IMR-90 (cell line): ENCODE data around the gene GOLPH3L. TPM values are rescaled to one million over a fixed set of nuclear protein-coding genes. Genes with fewer than 3 reads are reported as not detected.
A peak's percentile ranks its signal among the peaks of the same experiment; 100 is the strongest.

Source experiments
- BHLHE40 ChIP-seq: fragments of 150-350 bp; IDR thresholded peaks from 2 replicates; pipeline ENCODE4 v1.6.1; 2016; ENCODE audit warnings: mild to moderate bottlenecking, low read depth, low read length
- MAFK ChIP-seq: IDR thresholded peaks from 2 replicates; pipeline ENCODE4 v1.6.1; 2012; ENCODE audit warnings: low read depth, low read length, improper control_type of control experiment
- MXI1 ChIP-seq: IDR thresholded peaks from 2 replicates; pipeline ENCODE4 v1.6.1; 2012; ENCODE audit warnings: low read depth, mild to moderate bottlenecking, low read length, moderate library complexity, borderline replicate concordance
- NFE2L2 ChIP-seq: fragments of 150-350 bp; IDR thresholded peaks from 2 replicates; pipeline ENCODE4 v1.6.1; 2016; ENCODE audit warnings: low read depth, mild to moderate bottlenecking, low read length
- RAD21 ChIP-seq: IDR thresholded peaks from 2 replicates; pipeline ENCODE4 v1.6.1; 2012; ENCODE audit warnings: low read length, improper control_type of control experiment
- RCOR1 ChIP-seq: IDR thresholded peaks from 2 replicates; pipeline ENCODE4 v1.6.1; 2012; ENCODE audit warnings: mild to moderate bottlenecking, low read length, improper control_type of control experiment; ENCODE audit not compliant: insufficient replicate concordance
- SMC3 ChIP-seq: fragments of 150-350 bp; IDR thresholded peaks from 2 replicates; pipeline ENCODE4 v1.6.1; 2016; ENCODE audit warnings: low read depth, mild to moderate bottlenecking, antibody characterized with exemption, low read length, moderate library complexity
- polyA plus RNA-seq, 3 experiments: library from polyadenylated mRNA; depleted of rRNA; stranded (reverse); fragments of >200 nt; gene quantifications; 2 replicates each; pipeline ENCODE4 v1.2.3, GENCODE V29; 2012; ENCODE audit warnings: low replicate concordance in 1 of 3
- total RNA-seq: library from RNA; depleted of rRNA; stranded (reverse); fragments of >200 nt; gene quantifications from 2 replicates; pipeline ENCODE4 v1.2.3, GENCODE V29; 2012

Gene GOLPH3L
- total and polyA plus RNA-seq, 2 of the 4 experiments (the other 2 are of a cell fraction) = 9.5 to 11.0 TPM

DNA sequence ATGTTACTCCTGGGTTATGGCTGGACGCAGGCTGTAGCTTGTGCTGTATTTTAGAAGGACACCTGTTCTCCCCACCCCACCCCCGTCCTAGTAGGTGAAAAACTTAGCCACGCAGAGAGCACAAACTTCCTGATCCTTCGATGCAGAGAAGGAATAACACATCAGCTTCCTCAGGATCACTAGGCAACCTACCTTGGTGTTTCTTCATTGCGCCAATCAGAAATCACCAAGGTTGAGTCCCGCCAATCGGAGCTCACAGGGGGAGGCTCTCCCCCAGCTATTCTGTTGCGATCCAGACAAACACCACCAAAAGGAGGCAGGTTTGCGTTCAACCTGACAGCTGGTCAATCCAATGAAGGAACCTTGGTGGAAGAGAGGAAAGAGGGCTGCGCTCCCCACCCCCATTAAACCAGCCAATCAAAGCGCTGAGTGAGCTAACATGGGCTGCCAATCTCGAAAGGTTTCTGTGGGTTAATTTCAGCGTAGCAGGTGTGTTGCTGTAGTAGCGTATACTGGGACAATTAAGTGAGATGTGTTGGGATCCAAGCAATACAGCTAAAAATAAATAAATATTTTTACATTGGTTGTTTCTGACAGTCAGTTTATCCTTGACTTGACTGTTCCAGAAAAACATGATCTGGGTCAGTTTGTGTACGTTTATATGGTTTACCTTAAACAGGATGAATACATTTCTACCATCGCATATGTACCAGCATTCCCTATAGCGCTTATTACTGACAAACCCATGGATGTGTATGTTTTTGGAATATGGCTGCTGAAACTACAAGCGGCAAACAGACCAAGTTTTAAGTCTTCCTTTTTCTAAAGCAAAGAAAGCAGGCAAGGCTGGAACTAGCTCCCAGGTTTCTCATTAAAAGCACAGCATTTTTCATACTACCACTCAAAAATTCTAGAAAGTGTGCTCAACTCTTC is at the start of gene GOLPH3L (continued):
- TF ChIP-seq RCOR1 (no peak), SMC3 (no peak), NFE2L2 (no peak), MXI1 (0 out of 2 replicates have a peak, but pooled peaks have one; percentile 35), MAFK (no peak), BHLHE40 (no peak), RAD21 (no peak)
